Naive B cell (primary cell): ENCODE data around the gene PDE4A. TPM values are rescaled to one million over a fixed set of nuclear protein-coding genes. Genes with fewer than 3 reads are reported as not detected.
"Not testable (repeated sequence)": the region's sequence is repeated elsewhere in the genome, so short reads cannot be mapped to it uniquely, and the experiment has no call there.

ENCODE experiments used
- ATAC-seq, 2 donors: fragments of 150-1000 bp; cut with Tn5 transposase; 2 replicates each; pipeline ENCODE4 v1.10.0; 2021; ENCODE audit warnings: low read depth in 2 of 2, mild to moderate bottlenecking in 2 of 2, moderate library complexity in 2 of 2
- DNase-seq: peaks from one replicate; pipeline ENCODE4 v3.0.0; 2022
- H3K27ac Mint-ChIP-seq, 6 donors: one replicate each; pipeline ENCODE4 v1.8.0; 2020 to 2022; ENCODE audit warnings: mild to moderate bottlenecking in 6 of 6, mixed read lengths in 6 of 6, moderate library complexity in 5 of 6, inconsistent platforms in 2 of 6
- H3K27me3 Mint-ChIP-seq, 3 donors: one replicate each; pipeline ENCODE4 v1.8.0; 2021 to 2022; ENCODE audit warnings: mixed read lengths in 3 of 3, mild to moderate bottlenecking in 1 of 3
- H3K36me3 Mint-ChIP-seq, 2 donors: one replicate each; pipeline ENCODE4 v1.8.0; 2020 to 2022; ENCODE audit warnings: mixed read lengths in 2 of 2, inconsistent platforms in 1 of 2, mild to moderate bottlenecking in 1 of 2
- H3K4me1 Mint-ChIP-seq, 3 donors: one replicate each; pipeline ENCODE4 v1.8.0; 2020 to 2022; ENCODE audit warnings: mixed read lengths in 3 of 3, inconsistent platforms in 1 of 3, mild to moderate bottlenecking in 1 of 3, moderate library complexity in 1 of 3
- H3K4me3 Mint-ChIP-seq, 8 donors: one replicate each; pipeline ENCODE4 v1.8.0; 2020 to 2022; ENCODE audit warnings: mild to moderate bottlenecking in 8 of 8, mixed read lengths in 8 of 8, moderate library complexity in 8 of 8, inconsistent platforms in 2 of 8
- H3K9me3 Mint-ChIP-seq, 7 donors: one replicate each; pipeline ENCODE4 v1.8.0; 2020 to 2022; ENCODE audit warnings: mixed read lengths in 7 of 7, mild to moderate bottlenecking in 5 of 7, inconsistent platforms in 2 of 7, moderate library complexity in 1 of 7
- polyA plus RNA-seq, 6 donors: library from polyadenylated mRNA; unstranded; fragments of 300-500 nt; fragmentation: Illumina TruSeq; gene quantifications; one replicate each; pipeline ENCODE4 v1.2.3, GENCODE V29; 2021; ENCODE audit warnings: low read depth in 6 of 6

PDE4A gene
- polyA plus RNA-seq, result 1 to 10 TPM in 1 of 6 donors, under 1 TPM in 4, not detected in 1; 0.17 to 2.8 (median 0.25) TPM

- Mint-ChIP-seq H3K27ac (peak within 1 kb of the TSS; percentile 84 to 98 (median 91)), H3K9me3 (peaks cover 0 to 4% (median 0%) of the 10 kb centered on the region in 7 donors), H3K4me1 (peaks cover 52 to 79% (median 70%) of the 10 kb centered on the region in 3 donors), H3K27me3 (peaks cover 41 to 64% (median 43%) of the 10 kb centered on the region in 3 donors), H3K36me3 (peaks cover 6 to 8% of the 10 kb centered on the region in 2 donors), H3K4me3 (peak within 1 kb of the TSS; percentile 73 to 91 (median 80))
- DNase-seq (peak; percentile 66), ATAC-seq (peak in 1 of 2 donors; percentile 4)
Measured at GRCh38 chr19:10420444-10421239, at the start of gene PDE4A. TSS of gene PDE4A (plus strand) at chr19:10420538. CDS start at chr19:10420765, 227 bp downstream.

DNA sequence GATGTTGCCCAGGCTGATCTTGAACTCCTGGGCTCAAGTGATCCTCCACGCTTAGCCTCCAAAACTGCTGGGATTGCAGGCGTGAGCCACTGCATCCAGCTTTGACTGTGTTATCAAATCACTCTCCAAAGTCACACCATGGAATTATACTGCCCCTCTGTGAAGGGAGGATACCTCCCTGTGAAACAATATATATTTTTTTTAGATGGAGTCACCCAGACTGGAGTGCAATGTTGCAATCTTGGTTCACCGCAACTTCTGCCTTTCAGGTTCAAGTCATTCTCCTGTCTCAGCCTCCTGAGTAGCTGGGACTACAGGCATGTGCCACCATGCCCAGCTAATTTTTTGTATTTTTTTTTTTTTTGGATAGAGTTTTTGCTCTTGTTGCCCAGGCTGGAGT lies 47.6 kb upstream of the PDE4A start:
- Mint-ChIP-seq H3K36me3 (peaks cover 0 to 15% of the 10 kb centered on the region in 2 donors), H3K27ac (no peak overlapping the region), H3K27me3 (no peaks in the 10 kb centered on the region), H3K9me3 (no peaks in the 10 kb centered on the region), H3K4me3 (no peak overlapping the region), H3K4me1 (peaks cover 15 to 19% (median 16%) of the 10 kb centered on the region in 3 donors)
- no peak for DNase-seq
- no peak for ATAC-seq

GRCh38 chr19:10374931-10375330 lies 45.4 kb upstream of the PDE4A start:
- peaks cover 0 to 15% of the 10 kb centered on the region in 2 donors for H3K36me3 Mint-ChIP-seq
- H3K4me1 Mint-ChIP-seq, result peaks cover 18 to 31% (median 22%) of the 10 kb centered on the region in 3 donors
- no peaks in the 10 kb centered on the region for H3K27me3 Mint-ChIP-seq
- H3K27ac Mint-ChIP-seq, result peak overlapping the region in 1 of 6 donors; percentile 57
- no peak for DNase-seq
- H3K4me3 Mint-ChIP-seq, result no peak overlapping the region
- no peaks in the 10 kb centered on the region for H3K9me3 Mint-ChIP-seq
- ATAC-seq, result no peak

DNA sequence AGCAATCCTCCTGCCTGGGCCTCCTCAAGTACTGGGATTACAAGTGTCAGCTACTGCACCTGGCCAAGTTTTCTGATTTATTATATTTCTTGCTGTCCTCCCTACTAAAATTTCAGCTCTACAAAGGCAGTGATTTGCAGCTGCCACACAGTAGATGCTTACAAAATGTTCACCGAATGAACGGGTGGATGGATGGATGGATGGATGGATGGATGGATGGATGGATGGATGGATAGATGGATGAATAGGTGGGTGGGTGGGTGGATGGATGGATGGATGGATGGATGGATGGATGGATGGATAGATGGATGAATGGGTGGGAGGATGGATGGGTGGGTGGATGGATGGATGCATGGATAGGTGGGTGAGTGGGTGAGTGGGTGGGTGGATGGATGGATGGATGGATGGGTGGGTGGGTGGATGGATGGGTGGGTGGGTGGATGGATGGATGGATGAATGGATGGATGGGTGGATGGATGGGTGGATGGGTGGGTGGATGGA lies 43.1 kb upstream of the PDE4A start:
- DNase-seq, ATAC-seq, H3K27me3 Mint-ChIP-seq, H3K27ac Mint-ChIP-seq, H3K9me3 Mint-ChIP-seq: not testable (repeated sequence)
- H3K4me1 Mint-ChIP-seq, result peaks cover 29 to 42% (median 30%) of the 10 kb centered on the region in 3 donors
- peak overlapping the region in 2 of 8 donors; percentile 3 to 49 for H3K4me3 Mint-ChIP-seq
- H3K36me3 Mint-ChIP-seq, result peaks cover 0 to 15% of the 10 kb centered on the region in 2 donors

DNA sequence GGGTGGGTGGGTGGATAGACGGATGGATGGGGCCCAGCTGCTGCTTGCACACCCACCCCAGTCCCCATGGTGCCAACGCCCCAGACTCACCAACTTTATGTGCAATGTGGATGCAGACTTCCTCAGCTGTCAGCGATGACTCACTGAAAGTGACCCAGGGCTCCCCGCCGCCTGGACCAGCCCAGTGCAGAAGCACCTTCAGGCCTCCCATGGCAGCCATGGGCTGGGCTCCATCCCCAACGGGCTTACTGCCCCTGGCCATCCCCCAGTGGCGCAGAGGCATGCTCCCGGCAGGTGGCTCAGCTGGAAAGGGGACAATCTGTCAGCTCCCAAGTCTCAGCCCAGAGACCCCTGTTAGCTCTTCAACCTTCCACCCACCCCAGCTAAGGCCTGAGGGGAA lies 42.2 kb upstream of the PDE4A start:
- Mint-ChIP-seq H3K27me3 (no peaks in the 10 kb centered on the region), H3K4me3 (peak overlapping the region in 1 of 8 donors; percentile 59), H3K27ac (no peak overlapping the region), H3K36me3 (peaks cover 0 to 15% of the 10 kb centered on the region in 2 donors), H3K9me3 (no peaks in the 10 kb centered on the region), H3K4me1 (peaks cover 29 to 42% (median 30%) of the 10 kb centered on the region in 3 donors)
- ATAC-seq (no peak), DNase-seq (no peak)

GRCh38 chr19:10379880-10380312 lies 40.4 kb upstream of the PDE4A start:
- Mint-ChIP-seq H3K36me3 (peaks cover 0 to 8% of the 10 kb centered on the region in 2 donors), H3K27me3 (no peaks in the 10 kb centered on the region), H3K4me3 (peak overlapping the region; percentile 86 to 99 (median 96)), H3K9me3 (no peaks in the 10 kb centered on the region), H3K27ac (peak overlapping the region; percentile 78 to 99 (median 96)), H3K4me1 (peaks cover 23 to 30% (median 23%) of the 10 kb centered on the region in 3 donors)
- no peak for DNase-seq
- peak; percentile 2 to 5 for ATAC-seq

DNA sequence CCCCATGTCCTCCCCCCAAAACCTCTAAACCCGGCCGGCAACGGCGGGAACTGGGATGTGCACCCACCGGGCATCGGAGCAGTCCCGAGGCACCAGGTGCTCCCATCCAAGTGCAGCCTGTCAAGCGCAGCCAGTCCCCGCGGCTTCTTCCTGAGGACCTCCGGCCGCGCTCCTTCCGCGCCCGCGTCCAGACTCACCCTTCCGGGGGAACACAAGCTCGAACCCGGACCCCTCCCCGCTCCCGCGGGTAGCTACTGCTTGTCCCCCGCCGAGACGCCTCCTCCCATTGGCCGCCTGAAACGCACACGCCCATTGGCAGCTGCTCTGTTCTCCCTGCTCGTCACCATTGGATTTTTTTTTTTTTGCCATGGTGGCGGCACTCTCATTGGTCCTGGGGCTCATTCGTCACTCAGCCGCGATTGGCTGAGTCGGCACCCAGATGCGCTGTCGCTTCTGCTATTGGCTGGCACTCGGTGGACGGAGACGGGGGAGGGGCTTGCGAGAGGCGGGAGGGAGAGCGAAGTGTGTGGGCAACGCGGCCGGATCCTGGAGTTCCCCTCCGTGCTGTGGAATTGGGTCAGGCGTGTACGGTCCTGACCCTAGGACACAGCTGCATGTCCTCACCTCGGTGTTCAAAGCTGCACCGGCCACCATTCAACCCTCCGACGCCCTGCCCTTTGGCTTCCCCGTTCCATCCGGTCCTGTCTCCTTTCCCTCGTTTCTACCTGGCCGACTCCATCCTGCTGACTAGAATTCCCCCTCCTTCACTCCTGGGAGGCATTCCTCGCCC lies 39.8 kb upstream of the PDE4A start, which contains the start of gene TYK2:
Gene TYK2, minus strand, starts transcription at position 260 of the 790 bp plus-strand sequence. CDS start 2,166 bp downstream, outside the sequence.
- ATAC-seq, result peak; percentile 97
- peaks cover 23 to 27% (median 23%) of the 10 kb centered on the region in 3 donors for H3K4me1 Mint-ChIP-seq
- DNase-seq, result peak; percentile 96
- no peaks in the 10 kb centered on the region for H3K9me3 Mint-ChIP-seq
- H3K36me3 Mint-ChIP-seq, result peaks cover 0 to 8% of the 10 kb centered on the region in 2 donors
- no peaks in the 10 kb centered on the region for H3K27me3 Mint-ChIP-seq
- H3K4me3 Mint-ChIP-seq, result peak within 1 kb of the TSS; percentile 86 to 99 (median 96)
- H3K27ac Mint-ChIP-seq, result peak within 1 kb of the TSS; percentile 78 to 99 (median 96)

DNA sequence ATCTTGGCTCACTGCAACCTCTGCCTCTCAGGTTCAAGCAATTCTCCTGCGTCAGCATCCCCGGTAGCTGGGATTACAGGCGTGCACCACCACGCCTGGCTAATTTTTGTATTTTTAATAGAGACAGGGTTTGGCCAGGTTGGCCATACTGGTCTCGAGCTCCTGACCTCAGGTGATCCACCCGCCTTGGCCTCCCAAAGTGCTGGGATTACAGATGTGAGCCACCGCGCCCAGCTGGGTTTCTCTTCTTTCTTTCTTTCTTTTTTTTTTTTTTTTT lies 37.2 kb upstream of the PDE4A start:
- not testable (repeated sequence) for H3K27me3 Mint-ChIP-seq, H3K9me3 Mint-ChIP-seq, DNase-seq, H3K36me3 Mint-ChIP-seq, H3K4me3 Mint-ChIP-seq, ATAC-seq
- H3K27ac Mint-ChIP-seq, result peak overlapping the region in 1 of 6 donors; percentile 59
- H3K4me1 Mint-ChIP-seq, result peaks cover 20 to 23% (median 21%) of the 10 kb centered on the region in 3 donors

DNA sequence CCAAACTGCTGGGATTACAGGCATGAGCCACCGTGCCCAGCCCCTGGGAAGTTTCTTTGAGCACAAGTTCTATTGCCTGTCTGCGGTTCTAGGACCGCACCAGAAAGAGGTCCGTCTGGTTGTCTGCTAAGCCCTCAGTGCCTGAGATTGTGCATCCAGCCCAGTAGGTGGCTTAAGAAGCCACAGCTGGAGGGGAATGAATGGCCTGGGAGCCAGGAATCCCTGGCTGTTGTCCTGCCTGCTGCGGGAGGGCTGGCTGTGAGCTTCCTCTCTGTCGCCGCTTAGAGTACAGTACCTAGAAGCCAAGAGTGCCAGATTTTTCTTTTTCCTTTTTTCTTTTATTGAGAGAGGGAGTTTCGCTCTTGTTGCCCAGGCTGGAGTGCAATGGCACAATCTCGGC lies 35.8 kb upstream of the PDE4A start:
- no peak for DNase-seq
- no peak for ATAC-seq
- H3K9me3 Mint-ChIP-seq, result no peaks in the 10 kb centered on the region
- H3K4me1 Mint-ChIP-seq, result peaks cover 12 to 19% (median 18%) of the 10 kb centered on the region in 3 donors
- no peaks in the 10 kb centered on the region for H3K36me3 Mint-ChIP-seq
- no peak overlapping the region for H3K27ac Mint-ChIP-seq
- peak overlapping the region in 2 of 8 donors; percentile 34 to 55 for H3K4me3 Mint-ChIP-seq
- H3K27me3 Mint-ChIP-seq, result no peaks in the 10 kb centered on the region

DNA sequence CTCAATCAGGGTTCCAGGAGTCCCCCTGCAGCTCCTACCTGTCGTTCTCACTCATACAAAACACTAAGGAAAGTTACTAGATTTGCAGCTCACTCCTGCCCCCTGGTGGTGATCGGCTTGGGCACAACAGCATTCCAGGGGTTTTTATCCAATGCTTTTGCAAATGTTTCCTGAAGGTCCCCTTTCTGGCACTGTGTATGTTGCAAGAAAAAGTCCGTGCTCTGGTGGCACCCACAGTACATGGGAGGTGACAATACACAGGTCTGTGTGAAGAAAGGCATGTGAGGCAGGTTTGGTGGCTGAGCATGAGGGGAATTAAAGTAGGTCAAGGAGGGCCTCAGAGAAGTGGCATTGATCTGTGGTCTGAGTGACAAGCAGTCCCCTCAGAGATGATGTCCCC lies 31.4 kb upstream of the PDE4A start:
- peaks cover 4 to 9% (median 7%) of the 10 kb centered on the region in 3 donors for H3K4me1 Mint-ChIP-seq
- DNase-seq, result peak; percentile 74
- H3K36me3 Mint-ChIP-seq, result peaks cover 5 to 17% of the 10 kb centered on the region in 2 donors
- peak overlapping the region in 1 of 8 donors; percentile 32 for H3K4me3 Mint-ChIP-seq
- H3K27ac Mint-ChIP-seq, result peak overlapping the region in 5 of 6 donors; percentile 22 to 89 (median 58)
- no peaks in the 10 kb centered on the region for H3K27me3 Mint-ChIP-seq
- ATAC-seq, result peak; percentile 50 to 63
- H3K9me3 Mint-ChIP-seq, result no peaks in the 10 kb centered on the region

DNA sequence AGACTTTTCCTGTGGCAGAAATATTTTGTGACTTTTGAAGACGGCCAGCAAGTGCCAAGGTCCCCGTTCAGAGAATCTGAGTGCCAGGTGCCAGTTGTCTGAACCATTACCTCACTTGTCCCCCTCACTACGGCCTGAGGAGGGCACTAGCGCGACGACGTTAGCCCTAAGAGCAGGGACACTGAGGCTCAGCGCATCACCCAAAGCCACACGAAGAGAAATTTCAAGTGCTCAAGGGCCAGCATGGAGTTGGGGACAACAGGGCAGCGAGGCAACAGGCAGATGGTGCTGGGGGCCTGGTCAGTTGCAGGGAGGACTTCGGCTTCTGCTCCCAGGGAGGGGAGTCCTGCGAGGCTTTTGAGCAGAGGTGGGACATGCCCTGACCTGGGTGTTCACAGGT lies 30.5 kb upstream of the PDE4A start:
- H3K36me3 Mint-ChIP-seq, result peaks cover 5 to 17% of the 10 kb centered on the region in 2 donors
- H3K27me3 Mint-ChIP-seq, result no peaks in the 10 kb centered on the region

DNA sequence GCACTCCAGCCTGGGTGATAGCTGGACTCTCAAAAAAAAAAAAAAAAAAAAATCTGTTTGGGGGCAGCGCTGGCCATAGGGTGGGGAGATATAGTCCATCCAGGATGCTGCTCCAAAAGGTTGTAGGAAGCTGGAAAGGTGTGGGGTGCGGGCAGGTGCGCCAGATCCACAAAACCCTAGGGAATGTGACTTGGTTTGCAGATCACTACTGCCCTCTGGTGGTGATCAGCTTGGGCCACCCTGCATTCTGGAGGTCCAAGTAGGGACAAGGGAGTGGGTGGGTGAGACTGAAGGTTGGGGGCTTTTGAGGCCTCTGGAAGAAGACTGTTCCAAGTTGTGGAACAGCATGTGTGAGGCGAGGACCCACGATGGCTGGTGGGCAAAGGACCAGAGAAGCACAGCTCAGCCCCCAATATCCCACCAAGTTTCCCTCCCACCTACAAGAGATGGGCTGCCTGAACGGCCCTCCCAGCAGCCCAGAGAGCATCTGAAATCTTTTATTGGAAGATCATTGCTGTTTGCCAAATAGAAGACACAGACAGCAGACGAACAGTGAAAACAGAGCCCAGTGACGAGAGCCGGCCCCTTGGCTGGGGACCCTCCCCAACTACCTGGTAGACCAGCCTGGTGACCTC lies 29.6 kb upstream of the PDE4A start:
- ATAC-seq (peak; percentile 52 to 63), DNase-seq (peak; percentile 65)
- no peak overlapping the region for H3K4me3 Mint-ChIP-seq
- H3K9me3 Mint-ChIP-seq, result no peaks in the 10 kb centered on the region
- peak overlapping the region; percentile 44 to 86 (median 57) for H3K27ac Mint-ChIP-seq
- peaks cover 5 to 17% of the 10 kb centered on the region in 2 donors for H3K36me3 Mint-ChIP-seq
- no peaks in the 10 kb centered on the region for H3K27me3 Mint-ChIP-seq
- peaks cover 4 to 9% (median 7%) of the 10 kb centered on the region in 3 donors for H3K4me1 Mint-ChIP-seq

More for the DNA sequence above, 30.5 kb upstream of the PDE4A start:
- no peaks in the 10 kb centered on the region for H3K9me3 Mint-ChIP-seq
- H3K27ac Mint-ChIP-seq, result peak overlapping the region in 1 of 6 donors; percentile 62
- H3K4me3 Mint-ChIP-seq, result peak overlapping the region in 2 of 8 donors; percentile 35 to 36
- peaks cover 4 to 9% (median 7%) of the 10 kb centered on the region in 3 donors for H3K4me1 Mint-ChIP-seq
- ATAC-seq (peak in 1 of 2 donors; percentile 16), DNase-seq (no peak)
